IMR-90 (cell line): ENCODE results near the gene PREP. TPM values are rescaled to one million over a fixed set of nuclear protein-coding genes. Genes with fewer than 3 reads are reported as not detected.
"Not testable (repeated sequence)": the region's sequence is repeated elsewhere in the genome, so short reads cannot be mapped to it uniquely, and the experiment has no call there.

ENCODE experiments used
- ATAC-seq: fragments of 200-7000 bp; cut with Tn5 transposase; 2 replicates; pipeline ENCODE4 v1.9.1; 2020; ENCODE audit warnings: low read depth, mild to moderate bottlenecking, moderate library complexity
- BruUV-seq: library from RNA; stranded (reverse); fragments of 400-500 nt; replicated peaks from 2 replicates; lab custom pipeline; 2021; lab: Mats Ljungman, UMichigan
- CTCF ChIA-PET: fragments of 300-600 bp; formaldehyde crosslinking; extraction: SDS; loops from one replicate; lab custom pipeline; 2021; ENCODE audit warnings: antibody characterized with exemption; lab: Yijun Ruan, JAX
- POLR2A ChIA-PET: fragments of 300-600 bp; sonication (Branson Sonifier 250); formaldehyde crosslinking; loops from one replicate; lab custom pipeline; 2022; ENCODE audit warnings: antibody characterized with exemption; ENCODE audit not compliant: unreplicated experiment; lab: Charles Lee
- DNase-seq: peaks from one replicate; pipeline ENCODE4 v3.0.0; 2013
- H2AFZ ChIP-seq: replicated peaks from 2 replicates; pipeline ENCODE3; 2013; ENCODE audit warnings: low read length, mild to moderate bottlenecking; ENCODE audit not compliant: poor library complexity
- H2AK5ac ChIP-seq: 2 replicates; pipeline ENCODE4 v1.6.1; 2013; ENCODE audit warnings: low read depth, low read length, inconsistent platforms
- H2AK9ac ChIP-seq: replicated peaks from 2 replicates; pipeline ENCODE3; 2013; ENCODE audit warnings: mild to moderate bottlenecking, low read depth, low read length, moderate library complexity; ENCODE audit not compliant: poor library complexity
- H2BK120ac ChIP-seq: 2 replicates; pipeline ENCODE4 v1.6.1; 2013; ENCODE audit warnings: low read depth, low read length, inconsistent platforms
- H2BK15ac ChIP-seq: 3 replicates; pipeline ENCODE4 v1.6.1; 2013; ENCODE audit warnings: low read depth, low read length, inconsistent platforms
- H2BK20ac ChIP-seq: 2 replicates; pipeline ENCODE4 v1.6.1; 2013; ENCODE audit warnings: low read depth, mild to moderate bottlenecking, inconsistent platforms, low read length, moderate library complexity
- H2BK5ac ChIP-seq: 2 replicates; pipeline ENCODE4 v1.6.1; 2013; ENCODE audit warnings: mild to moderate bottlenecking, low read depth, low read length, inconsistent platforms; ENCODE audit not compliant: poor library complexity, severe bottlenecking
- H3K14ac ChIP-seq: replicated peaks from 2 replicates; pipeline ENCODE4 v1.6.1; 2013; ENCODE audit warnings: low read depth, low read length, inconsistent platforms
- H3K18ac ChIP-seq: 2 replicates; pipeline ENCODE4 v1.6.1; 2013; ENCODE audit warnings: low read depth, low read length, control low read depth
- H3K23ac ChIP-seq: 2 replicates; pipeline ENCODE4 v1.6.1; 2013; ENCODE audit warnings: low read depth, low read length, inconsistent platforms
- H3K27ac ChIP-seq: 2 replicates; pipeline ENCODE4 v1.5.1; 2013; ENCODE audit warnings: mild to moderate bottlenecking, control low read depth, low read length; ENCODE audit not compliant: insufficient read depth
- H3K27me3 ChIP-seq: 2 replicates; pipeline ENCODE4 v1.6.1; 2013; ENCODE audit warnings: low read length; ENCODE audit not compliant: control insufficient read depth, insufficient read depth
- H3K36me3 ChIP-seq: 2 replicates; pipeline ENCODE4 v1.6.1; 2013; ENCODE audit warnings: low read length, mixed read lengths; ENCODE audit not compliant: control insufficient read depth, insufficient read depth
- H3K4ac ChIP-seq: 2 replicates; pipeline ENCODE4 v1.6.1; 2013; ENCODE audit warnings: low read depth, low read length, inconsistent platforms
- H3K4me1 ChIP-seq: 2 replicates; pipeline ENCODE4 v1.6.1; 2013; ENCODE audit warnings: low read length, mixed read lengths; ENCODE audit not compliant: control insufficient read depth, insufficient read depth
- H3K4me2 ChIP-seq: 2 replicates; pipeline ENCODE4 v1.6.1; 2013; ENCODE audit warnings: low read depth, mild to moderate bottlenecking, control low read depth, low read length, moderate library complexity
- H3K4me3 ChIP-seq: 2 replicates; pipeline ENCODE4 v1.5.1; 2013; ENCODE audit warnings: low read depth, mild to moderate bottlenecking, control low read depth, low read length, moderate library complexity; ENCODE audit not compliant: insufficient read depth
- H3K56ac ChIP-seq: 2 replicates; pipeline ENCODE4 v1.6.1; 2013; ENCODE audit warnings: low read length, inconsistent platforms; ENCODE audit not compliant: insufficient read depth; ENCODE audit errors: extremely low read depth
- H3K79me1 ChIP-seq, 2 experiments: 2 replicates each; pipeline ENCODE4 v1.6.1; 2013; ENCODE audit warnings: low read length in 2 of 2, inconsistent platforms in 1 of 2, low read depth in 1 of 2
- H3K9ac ChIP-seq: 2 replicates; pipeline ENCODE4 v1.6.1; 2013; ENCODE audit warnings: low read depth, low read length, control low read depth
- H3K9me1 ChIP-seq: 2 replicates; pipeline ENCODE4 v1.6.1; 2013; ENCODE audit warnings: low read length, inconsistent platforms; ENCODE audit not compliant: insufficient read depth
- H3K9me3 ChIP-seq: 2 replicates; pipeline ENCODE4 v1.6.1; 2013; ENCODE audit warnings: low read length; ENCODE audit not compliant: control insufficient read depth, insufficient read depth
- H4K20me1 ChIP-seq: 2 replicates; pipeline ENCODE4 v1.6.1; 2013; ENCODE audit warnings: low read length, inconsistent platforms; ENCODE audit not compliant: insufficient read depth
- H4K5ac ChIP-seq: 2 replicates; pipeline ENCODE4 v1.6.1; 2013; ENCODE audit warnings: mild to moderate bottlenecking, low read depth, low read length, control low read depth
- H4K8ac ChIP-seq, 2 experiments: 2 replicates each; pipeline ENCODE4 v1.6.1; 2013; ENCODE audit warnings: low read depth in 2 of 2, low read length in 2 of 2, control low read depth in 1 of 2, inconsistent platforms in 1 of 2
- H4K91ac ChIP-seq: 2 replicates; pipeline ENCODE4 v1.6.1; 2013; ENCODE audit warnings: low read depth, low read length, inconsistent platforms; ENCODE audit not compliant: insufficient read depth
- MXI1 ChIP-seq: IDR thresholded peaks from 2 replicates; pipeline ENCODE4 v1.6.1; 2012; ENCODE audit warnings: low read depth, mild to moderate bottlenecking, low read length, moderate library complexity, borderline replicate concordance
- POLR2A ChIP-seq: IDR thresholded peaks from 2 replicates; pipeline ENCODE4 v1.6.1; 2012; ENCODE audit warnings: mild to moderate bottlenecking, low read depth, low read length
- WGBS, 2 experiments: methylation state at CpG; one replicate each; pipeline versions ENCODE4 v1.1.5 to v1.1.7; 2013; ENCODE audit warnings: missing lambda C conversion rate in 2 of 2; ENCODE audit not compliant: insufficient read length in 1 of 2; ENCODE audit errors: extremely low coverage in 2 of 2; 5-methylcytosine and 5-hydroxymethylcytosine counted together
- dilution Hi-C: fragments of 300-500 bp; cut with HindIII; formaldehyde crosslinking; loops from one replicate; pipeline ENCODE4 v1.14.3; 2018; ENCODE audit warnings: low sequenced_read_pairs; ENCODE audit not compliant: unreplicated experiment
- in situ Hi-C: fragments of 300-500 bp; cut with MboI; formaldehyde crosslinking; loops from 3 replicates; pipeline ENCODE4 v1.14.3; 2019; ENCODE audit warnings: low sequenced_read_pairs, inconsistent platforms, mixed read lengths
- intact Hi-C: fragments of 100-400 bp; cut with micrococcal nuclease; formaldehyde crosslinking; loops from 2 replicates; pipeline ENCODE4 v1.10.0; 2022
- polyA plus RNA-seq, 3 experiments: library from polyadenylated mRNA; depleted of rRNA; stranded (reverse); fragments of >200 nt; gene quantifications; 2 replicates each; pipeline ENCODE4 v1.2.3, GENCODE V29; 2012; ENCODE audit warnings: low replicate concordance in 1 of 3
- total RNA-seq: library from RNA; depleted of rRNA; stranded (reverse); fragments of >200 nt; gene quantifications from 2 replicates; pipeline ENCODE4 v1.2.3, GENCODE V29; 2012

The PREP gene
- total and polyA plus RNA-seq, 2 of the 4 experiments (the other 2 are of a cell fraction) = 21.0 to 25.7 TPM

- dilution Hi-C loops = no loop called here
- 0 out of 2 replicates have a peak, but pooled peaks cover 2% of the 10 kb centered on the region for H3K9me3 ChIP-seq
- no peaks in the 10 kb centered on the region for H3K4me1 ChIP-seq
- H4K91ac ChIP-seq = no peak overlapping the region
- H2AFZ ChIP-seq = peak overlapping the region; percentile 63
- TF ChIP-seq POLR2A (no peak), MXI1 (no peak)
- H3K4me2 ChIP-seq = no peak overlapping the region
- H3K79me1 ChIP-seq = no peaks in the 10 kb centered on the region
- H2BK120ac ChIP-seq = no peak overlapping the region
- intact Hi-C loops = loop anchor here (1.0 kb wide), 1 partner anchor 46 kb away; no protein-coding TSS in a partner anchor
- no peak overlapping the region for H3K23ac ChIP-seq
- no peak overlapping the region for H2BK5ac ChIP-seq
- DNase-seq (no peak), ATAC-seq (no peak)
- BruUV-seq = no TSS peak
- ChIA-PET CTCF (no interaction called here), POLR2A (no interaction called here)
- no peaks in the 10 kb centered on the region for H3K9me1 ChIP-seq
- H3K9ac ChIP-seq = no peak overlapping the region
- no peaks in the 10 kb centered on the region for H4K20me1 ChIP-seq
- H4K5ac ChIP-seq = no peak overlapping the region
- no peak overlapping the region for H3K14ac ChIP-seq
- no peak overlapping the region for H2AK9ac ChIP-seq
- H3K4me3 ChIP-seq = no peak overlapping the region
- in situ Hi-C loops = no loop called here
- no peak overlapping the region for H3K4ac ChIP-seq
- H3K27ac ChIP-seq = no peak overlapping the region
- no peak overlapping the region for H3K18ac ChIP-seq
- no peaks in the 10 kb centered on the region for H3K36me3 ChIP-seq
- H2BK15ac ChIP-seq = no peak overlapping the region
- no peak overlapping the region for H2AK5ac ChIP-seq
- no peak overlapping the region; the same call in 1 of the 2 replicates for H3K56ac ChIP-seq
- H2BK20ac ChIP-seq = no peak overlapping the region
- no peak overlapping the region for H4K8ac ChIP-seq
- peaks cover 3% of the 10 kb centered on the region for H3K27me3 ChIP-seq
- WGBS, 2 experiments = 67% methylated on average over 1 of the region's 5 CpGs; no CpG with 5 or more reads in 1 of the 2 experiments
These were observed 167.7 kb downstream of the PREP start for GRCh38 chr6:105235155-105235554.

GRCh38 chr6:105231771-105232170 lies 171.1 kb downstream of the PREP start:
- 80% methylated on average over 1 of the region's 4 CpGs; no CpG with 5 or more reads in 1 of the 2 experiments for WGBS, 2 experiments
- intact Hi-C loops = not testable (repeated sequence)

More at GRCh38 chr6:105231771-105232170, 171.1 kb downstream of the PREP start:
- dilution Hi-C loops, H3K9me1 ChIP-seq, H3K4ac ChIP-seq, POLR2A ChIA-PET, ATAC-seq, H3K27me3 ChIP-seq, H3K4me2 ChIP-seq, H2BK20ac ChIP-seq, in situ Hi-C loops, H2AK5ac ChIP-seq, H3K36me3 ChIP-seq, H3K23ac ChIP-seq, H3K4me3 ChIP-seq, H3K9ac ChIP-seq, CTCF ChIA-PET, H3K79me1 ChIP-seq, DNase-seq, H3K27ac ChIP-seq, BruUV-seq, H2AFZ ChIP-seq, H3K18ac ChIP-seq, H2BK120ac ChIP-seq, H3K9me3 ChIP-seq, H3K56ac ChIP-seq, H4K5ac ChIP-seq, H2BK15ac ChIP-seq, H4K20me1 ChIP-seq, H2AK9ac ChIP-seq, H2BK5ac ChIP-seq, H4K91ac ChIP-seq, H3K4me1 ChIP-seq, H3K14ac ChIP-seq, H4K8ac ChIP-seq: not testable (repeated sequence)
